Prostate gland (tissue), 2 donors: ENCODE results near the gene AMDHD1. TPM values are rescaled to one million over a fixed set of nuclear protein-coding genes. Genes with fewer than 3 reads are reported as not detected.

Experiments
- DNase-seq: peaks from one replicate; pipeline ENCODE4 v3.0.0-alpha.2; 2019; ENCODE audit warnings: low spot score
- H3K27ac ChIP-seq, 2 donors: fragments of 200-600 bp; sonication (generic); 2 replicates each; pipeline ENCODE4 v1.5.1; 2017 to 2019
- H3K27me3 ChIP-seq: fragments of 200-600 bp; sonication (generic); replicated peaks from 2 replicates; pipeline ENCODE4 v1.5.1; 2019; ENCODE audit not compliant: insufficient read depth
- H3K36me3 ChIP-seq, 2 donors: fragments of 200-600 bp; sonication (generic); 1 replicate in 1 of 2; 2 replicates in 1 of 2; pipeline versions ENCODE4 v1.5.1 to v1.8.1; 2017 to 2019
- H3K4me1 ChIP-seq: fragments of 200-600 bp; sonication (generic); replicated peaks from 2 replicates; pipeline ENCODE4 v1.5.1; 2019
- H3K4me3 ChIP-seq, 2 donors: fragments of 200-600 bp; sonication (generic); 2 replicates each; pipeline ENCODE4 v1.5.1; 2017 to 2019
- H3K9me3 ChIP-seq: fragments of 200-600 bp; sonication (generic); 2 replicates; pipeline ENCODE4 v1.5.1; 2017
- POLR2A ChIP-seq: fragments of 450-650 bp; IDR thresholded peaks from one replicate; pipeline ENCODE4 v1.6.1; 2016; ENCODE audit warnings: antibody characterized with exemption, mild to moderate bottlenecking
- POLR2AphosphoS5 ChIP-seq: sonication (generic); formaldehyde crosslinking; IDR thresholded peaks from one replicate; pipeline ENCODE4 v1.6.1; 2017; ENCODE audit warnings: antibody characterized with exemption
- WGBS: methylation state at CpG from one replicate; pipeline ENCODE4 v1.1.5; 2018; 5-methylcytosine and 5-hydroxymethylcytosine counted together
- intact Hi-C: fragments of 100-400 bp; cut with DNase I; formaldehyde crosslinking; loops from one replicate; pipeline ENCODE4 v1.14.2; 2022
- total RNA-seq, 2 donors: library from RNA; depleted of rRNA; stranded (reverse); fragments of >200 nt; gene quantifications; one replicate each; pipeline ENCODE4 v1.1.0, GENCODE V29; 2016
- TF ChIP-seq, protein P1 (sequence below), 4 experiments: fragments of 200-600 bp in 2 of 4; fragments of 450-650 bp in 2 of 4; sonication (generic) in 2 of 4; IDR thresholded peaks; 1 replicate in 3 of 4; 2 replicates in 1 of 4; pipeline ENCODE4 v1.5.1; 2016 to 2019; ENCODE audit warnings: antibody characterized with exemption in 4 of 4, mild to moderate bottlenecking in 2 of 4, moderate library complexity in 2 of 4

The AMDHD1 gene
- total RNA-seq, 2 donors from 2014 or later, result 2.2 TPM; not detected in 1

DNA sequence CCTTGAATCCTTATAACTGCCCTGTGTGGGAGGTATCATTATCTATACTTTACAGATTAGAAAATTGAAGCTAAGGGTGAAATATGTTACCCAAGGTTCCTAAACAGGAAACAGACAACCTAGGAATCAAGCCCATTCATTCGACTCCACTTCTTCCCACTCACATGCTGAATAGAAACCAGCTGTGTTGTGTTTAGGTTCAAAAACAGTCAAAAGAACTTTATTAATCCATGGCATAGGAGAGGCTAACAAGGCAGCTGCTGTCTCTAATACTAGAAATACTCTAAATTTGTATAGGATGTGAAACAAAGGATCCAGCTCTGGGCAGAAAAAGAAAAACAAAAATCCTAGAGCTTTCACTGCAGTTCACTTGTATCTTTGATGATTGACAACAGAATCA lies 9.9 kb downstream of the AMDHD1 start:
- DNase-seq, result no peak
- no peak for TF ChIP-seq POLR2AphosphoS5
- no peak for TF ChIP-seq POLR2A
- TF ChIP-seq, protein P1, sequence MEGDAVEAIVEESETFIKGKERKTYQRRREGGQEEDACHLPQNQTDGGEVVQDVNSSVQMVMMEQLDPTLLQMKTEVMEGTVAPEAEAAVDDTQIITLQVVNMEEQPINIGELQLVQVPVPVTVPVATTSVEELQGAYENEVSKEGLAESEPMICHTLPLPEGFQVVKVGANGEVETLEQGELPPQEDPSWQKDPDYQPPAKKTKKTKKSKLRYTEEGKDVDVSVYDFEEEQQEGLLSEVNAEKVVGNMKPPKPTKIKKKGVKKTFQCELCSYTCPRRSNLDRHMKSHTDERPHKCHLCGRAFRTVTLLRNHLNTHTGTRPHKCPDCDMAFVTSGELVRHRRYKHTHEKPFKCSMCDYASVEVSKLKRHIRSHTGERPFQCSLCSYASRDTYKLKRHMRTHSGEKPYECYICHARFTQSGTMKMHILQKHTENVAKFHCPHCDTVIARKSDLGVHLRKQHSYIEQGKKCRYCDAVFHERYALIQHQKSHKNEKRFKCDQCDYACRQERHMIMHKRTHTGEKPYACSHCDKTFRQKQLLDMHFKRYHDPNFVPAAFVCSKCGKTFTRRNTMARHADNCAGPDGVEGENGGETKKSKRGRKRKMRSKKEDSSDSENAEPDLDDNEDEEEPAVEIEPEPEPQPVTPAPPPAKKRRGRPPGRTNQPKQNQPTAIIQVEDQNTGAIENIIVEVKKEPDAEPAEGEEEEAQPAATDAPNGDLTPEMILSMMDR (IDR thresholded peaks at IDR 0.05), result no peak
- 64% methylated on average over 1 of the region's 1 CpG for WGBS
- Histone ChIP-seq H3K9me3 (no peaks in the 10 kb centered on the region), H3K27ac (no peak overlapping the region), H3K27me3 (no peaks in the 10 kb centered on the region), H3K4me1 (no peaks in the 10 kb centered on the region), H3K4me3 (no peak overlapping the region), H3K36me3 (no peaks in the 10 kb centered on the region)
- intact Hi-C loops, result no loop called here

DNA sequence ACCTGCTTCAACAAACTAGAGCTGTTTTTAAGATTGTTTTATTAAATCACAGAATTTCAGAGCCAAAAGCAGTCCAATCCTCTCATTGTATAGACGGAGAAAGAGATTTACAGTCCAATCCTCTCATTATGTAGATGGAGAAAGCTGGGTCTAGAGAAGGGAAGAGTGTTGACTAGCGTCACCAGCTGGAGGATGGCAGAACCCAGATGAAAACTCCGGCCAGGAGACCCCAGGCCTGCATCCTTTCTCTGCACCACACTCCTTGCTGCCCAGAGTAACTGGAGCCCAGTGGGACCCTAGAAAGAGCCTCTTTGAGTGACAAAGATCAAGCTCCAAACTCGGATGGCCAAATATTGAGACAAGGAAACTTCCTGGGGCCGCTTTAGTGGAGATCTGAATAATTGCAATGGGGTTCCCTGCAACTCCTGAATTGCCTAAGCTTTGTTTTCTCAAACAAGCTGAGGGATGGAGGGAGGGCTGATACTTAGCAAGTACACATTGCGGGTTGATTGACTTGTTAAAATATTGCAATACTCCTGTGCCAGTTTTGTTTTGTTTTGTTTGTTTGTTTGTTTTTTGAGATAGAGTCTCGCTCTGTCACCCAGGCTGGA lies 12.5 kb downstream of the AMDHD1 start:
- no peaks in the 10 kb centered on the region for H3K36me3 ChIP-seq
- H3K9me3 ChIP-seq, result no peaks in the 10 kb centered on the region
- WGBS, result 89% methylated on average over 7 of the region's 7 CpGs
- no peak overlapping the region for H3K27ac ChIP-seq
- no peak for TF ChIP-seq POLR2A
- TF ChIP-seq, protein P1 (IDR thresholded peaks at IDR 0.05), result no peak
- TF ChIP-seq POLR2AphosphoS5, result no peak
- no peak overlapping the region for H3K4me3 ChIP-seq
- intact Hi-C loops, result no loop called here
- H3K4me1 ChIP-seq, result no peaks in the 10 kb centered on the region
- no peak for DNase-seq
- H3K27me3 ChIP-seq, result no peaks in the 10 kb centered on the region

DNA sequence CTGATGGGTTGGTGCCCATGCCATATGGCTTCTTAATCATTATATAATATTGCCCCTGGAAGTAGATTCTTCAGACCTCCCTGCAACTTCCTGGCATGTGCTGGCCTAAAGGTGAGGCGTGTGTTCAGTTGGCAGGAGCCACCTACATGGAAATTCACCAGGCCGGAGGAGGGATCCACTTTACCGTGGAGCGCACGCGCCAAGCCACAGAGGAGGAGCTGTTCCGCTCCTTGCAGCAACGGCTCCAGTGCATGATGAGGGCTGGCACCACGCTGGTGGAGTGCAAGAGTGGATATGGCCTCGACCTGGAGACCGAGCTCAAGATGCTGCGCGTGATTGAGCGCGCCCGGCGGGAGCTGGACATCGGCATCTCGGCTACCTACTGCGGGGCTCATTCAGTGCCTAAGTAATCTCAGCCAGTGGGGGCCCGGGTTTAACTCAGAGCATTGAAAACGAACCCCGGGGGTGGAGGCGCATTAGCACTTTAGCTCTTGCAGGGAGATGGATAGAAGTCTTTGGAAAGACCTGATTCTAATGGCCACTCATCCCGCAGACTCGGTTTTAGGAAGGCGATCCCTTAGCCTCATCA lies 13.5 kb downstream of the AMDHD1 start:
- intact Hi-C loops, result no loop called here
- Histone ChIP-seq H3K36me3 (no peaks in the 10 kb centered on the region), H3K4me3 (no peak overlapping the region), H3K27me3 (no peaks in the 10 kb centered on the region), H3K9me3 (no peaks in the 10 kb centered on the region), H3K27ac (no peak overlapping the region), H3K4me1 (no peaks in the 10 kb centered on the region)
- WGBS, result 76% methylated on average over 24 of the region's 27 CpGs
- TF ChIP-seq POLR2AphosphoS5, result no peak
- TF ChIP-seq, protein P1 (IDR thresholded peaks at IDR 0.05), result no peak
- TF ChIP-seq POLR2A, result no peak
- no peak for DNase-seq

DNA sequence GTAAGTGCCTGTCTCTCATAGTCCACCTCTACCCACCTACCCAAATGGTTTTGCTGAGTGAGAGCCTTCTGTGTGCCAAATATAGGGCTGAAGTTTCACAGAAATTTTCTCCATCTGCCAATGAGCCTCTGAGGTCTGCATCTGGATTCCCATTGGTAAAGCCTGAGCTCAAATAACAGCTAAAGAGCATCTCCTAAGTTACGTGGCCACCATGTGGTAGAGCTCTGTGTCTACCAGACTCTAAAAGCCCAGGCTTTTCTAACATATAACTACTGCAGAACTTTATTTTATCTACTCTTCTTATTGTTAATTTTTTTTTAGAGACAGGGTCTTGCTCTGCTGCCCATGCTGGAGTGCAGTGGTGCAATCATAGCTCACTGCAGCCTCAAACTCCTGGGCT lies 16.0 kb downstream of the AMDHD1 start:
- no peak overlapping the region for H3K4me3 ChIP-seq
- H3K4me1 ChIP-seq, result no peaks in the 10 kb centered on the region
- 76% methylated on average over 1 of the region's 1 CpG for WGBS
- DNase-seq, result no peak
- no peaks in the 10 kb centered on the region for H3K36me3 ChIP-seq
- H3K9me3 ChIP-seq, result no peaks in the 10 kb centered on the region
- H3K27ac ChIP-seq, result no peak overlapping the region
- intact Hi-C loops, result no loop called here
- H3K27me3 ChIP-seq, result no peaks in the 10 kb centered on the region
- TF ChIP-seq POLR2AphosphoS5 (no peak), POLR2A (no peak)
- TF ChIP-seq, protein P1 (IDR thresholded peaks at IDR 0.05), result no peak

DNA sequence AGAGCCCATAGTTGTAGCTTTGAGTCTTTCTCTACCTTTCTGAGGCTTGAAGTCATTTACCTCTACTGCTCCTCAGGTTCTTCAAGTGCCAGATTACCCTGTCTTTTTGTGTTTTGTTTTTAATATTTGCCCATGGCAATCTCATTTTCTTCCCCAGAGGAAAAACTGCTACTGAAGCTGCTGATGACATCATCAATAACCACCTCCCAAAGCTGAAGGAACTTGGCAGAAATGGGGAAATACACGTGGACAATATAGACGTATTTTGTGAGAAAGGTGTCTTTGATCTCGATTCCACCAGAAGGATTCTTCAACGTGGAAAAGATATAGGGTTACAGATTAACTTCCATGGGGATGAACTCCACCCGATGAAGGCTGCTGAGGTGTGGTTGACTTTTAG lies 17.1 kb downstream of the AMDHD1 start:
- no peaks in the 10 kb centered on the region for H3K9me3 ChIP-seq
- no peaks in the 10 kb centered on the region for H3K27me3 ChIP-seq
- H3K27ac ChIP-seq, result no peak overlapping the region
- H3K4me1 ChIP-seq, result no peaks in the 10 kb centered on the region
- H3K36me3 ChIP-seq, result no peaks in the 10 kb centered on the region
- TF ChIP-seq POLR2AphosphoS5 (no peak), POLR2A (no peak)
- TF ChIP-seq, protein P1 (IDR thresholded peaks at IDR 0.05), result no peak
- WGBS, result 44% methylated on average over 5 of the region's 5 CpGs
- no peak for DNase-seq
- H3K4me3 ChIP-seq, result no peak overlapping the region
- intact Hi-C loops, result no loop called here
